Activated CD8-positive, alpha-beta T cell treated with anti-CD3 and anti-CD28 coated beads for 36 hours (primary cell): ENCODE results near the gene THRAP3. TPM values are rescaled to one million over a fixed set of nuclear protein-coding genes. Genes with fewer than 3 reads are reported as not detected.

Experiments
- ATAC-seq: fragments of 200-7000 bp; cut with Tn5 transposase; one replicate; pipeline ENCODE4 v1.10.0; 2021; ENCODE audit warnings: mild to moderate bottlenecking, moderate library complexity
- CTCF ChIA-PET: fragments of 350-600 bp; sonication (Branson Sonifier 250); formaldehyde crosslinking; loops from one replicate; lab custom pipeline; 2021; ENCODE audit warnings: antibody characterized with exemption; lab: Charles Lee
- POLR2A ChIA-PET: fragments of 350-600 bp; sonication (Branson Sonifier 250); formaldehyde crosslinking; loops from one replicate; lab custom pipeline; 2021; ENCODE audit warnings: antibody characterized with exemption; lab: Charles Lee
- DNase-seq: peaks from one replicate; pipeline ENCODE4 v3.0.0-alpha.2; 2020
- H3K27ac Mint-ChIP-seq: one replicate; pipeline ENCODE4 v1.8.0; 2021; ENCODE audit warnings: mild to moderate bottlenecking, mixed read lengths
- H3K27me3 Mint-ChIP-seq: one replicate; pipeline ENCODE4 v1.8.0; 2021; ENCODE audit warnings: mixed read lengths
- H3K36me3 Mint-ChIP-seq: one replicate; pipeline ENCODE4 v1.8.0; 2021; ENCODE audit warnings: low read depth, mixed read lengths
- H3K4me1 Mint-ChIP-seq: one replicate; pipeline ENCODE4 v1.8.0; 2021; ENCODE audit warnings: low read depth, mixed read lengths
- H3K4me3 Mint-ChIP-seq: one replicate; pipeline ENCODE4 v1.8.0; 2021; ENCODE audit warnings: mild to moderate bottlenecking, moderate library complexity, mixed read lengths
- H3K9me3 Mint-ChIP-seq: one replicate; pipeline ENCODE4 v1.8.0; 2021; ENCODE audit warnings: mixed read lengths
- CTCF ChIP-seq: fragments of 200-600 bp; IDR thresholded peaks from one replicate; pipeline ENCODE4 v1.8.0; 2022; ENCODE audit warnings: antibody characterized with exemption, mild to moderate bottlenecking
- intact Hi-C: fragments of 100-400 bp; cut with micrococcal nuclease; formaldehyde crosslinking; loops from one replicate; pipeline ENCODE4 v1.10.0; 2022
- total RNA-seq, 2 experiments: library from RNA; stranded (reverse); gene quantifications; one replicate each; pipeline ENCODE4 v1.2.3, GENCODE V29; 2021

The THRAP3 gene
- total RNA-seq, 2 experiments from 2014 or later = 119 to 121 TPM

DNA sequence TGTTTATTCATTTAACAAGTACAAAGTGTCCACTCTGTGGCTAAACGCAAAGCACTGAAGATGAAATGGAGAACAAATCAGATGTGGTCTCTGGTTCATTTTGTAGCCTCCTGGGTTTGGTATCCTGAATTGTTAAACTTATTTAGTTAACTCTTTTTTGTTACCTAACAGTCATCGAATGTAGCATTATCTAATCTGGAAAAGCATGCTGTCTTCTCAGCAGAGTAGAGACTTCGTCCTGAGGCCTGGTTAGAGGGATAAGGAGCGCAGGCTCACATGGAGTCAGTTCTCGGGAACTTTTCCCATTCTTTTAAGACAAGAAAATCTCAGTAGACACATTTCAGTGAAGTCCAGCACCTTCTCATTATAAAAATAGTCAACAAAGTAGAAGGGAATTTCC, 48.8 kb downstream of the THRAP3 start:
- ChIA-PET POLR2A (no interaction called here), CTCF (interaction anchor here (1.0 to 1.3 kb wide), 2 partner anchors 13 to 20 kb away, joined by 3 to 6 read pairs; no protein-coding TSS in a partner anchor)
- H3K27ac Mint-ChIP-seq = peak overlapping the region; percentile 12
- no peaks in the 10 kb centered on the region for H3K27me3 Mint-ChIP-seq
- intact Hi-C loops = no loop called here
- no peak overlapping the region for H3K4me3 Mint-ChIP-seq
- peaks cover 31% of the 10 kb centered on the region for H3K36me3 Mint-ChIP-seq
- no peak for ATAC-seq
- DNase-seq = no peak
- no peak for TF ChIP-seq CTCF
- H3K4me1 Mint-ChIP-seq = peaks cover 10% of the 10 kb centered on the region
- H3K9me3 Mint-ChIP-seq = no peaks in the 10 kb centered on the region

DNA sequence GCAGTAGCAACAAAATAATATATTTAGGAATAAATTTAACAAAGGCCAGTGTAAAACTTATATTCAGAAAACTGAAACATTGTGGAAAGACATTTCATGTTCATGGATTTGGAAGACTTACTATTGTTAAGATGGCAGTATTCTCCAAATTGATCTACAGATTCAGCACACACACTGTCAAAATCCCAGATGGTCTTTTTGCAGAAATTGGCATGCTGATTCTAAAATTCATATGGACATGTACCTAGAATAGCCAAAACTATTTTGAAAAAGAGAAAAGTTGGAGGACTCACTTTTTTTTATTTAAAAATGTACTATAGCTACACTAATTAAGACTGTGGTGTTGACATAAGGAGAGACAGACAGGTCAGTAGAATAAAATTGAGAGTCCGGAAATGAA, 50.0 kb downstream of the THRAP3 start:
- Mint-ChIP-seq H3K9me3 (no peaks in the 10 kb centered on the region), H3K27ac (no peak overlapping the region), H3K4me3 (no peak overlapping the region), H3K36me3 (peaks cover 25% of the 10 kb centered on the region), H3K27me3 (no peaks in the 10 kb centered on the region), H3K4me1 (peaks cover 12% of the 10 kb centered on the region)
- ChIA-PET POLR2A (no interaction called here), CTCF (interaction anchor here (1.0 to 1.3 kb wide), 2 partner anchors 12 to 21 kb away, joined by 3 to 6 read pairs; no protein-coding TSS in a partner anchor)
- no peak for TF ChIP-seq CTCF
- DNase-seq (no peak), ATAC-seq (no peak)
- intact Hi-C loops = no loop called here

- ChIA-PET POLR2A (no interaction called here), CTCF (interaction anchor here (1.1 kb wide), 1 partner anchor 127 kb away, joined by 4 read pairs; no protein-coding TSS in a partner anchor)
- Mint-ChIP-seq H3K4me3 (no peak overlapping the region), H3K27me3 (no peaks in the 10 kb centered on the region), H3K27ac (no peak overlapping the region), H3K36me3 (peaks cover 19% of the 10 kb centered on the region), H3K9me3 (no peaks in the 10 kb centered on the region), H3K4me1 (peaks cover 30% of the 10 kb centered on the region)
- no peak for DNase-seq
- intact Hi-C loops = no loop called here
- ATAC-seq = no peak
- no peak for TF ChIP-seq CTCF
Observed at GRCh38 chr1:36276688-36277087, 52.4 kb downstream of the THRAP3 start.

DNA sequence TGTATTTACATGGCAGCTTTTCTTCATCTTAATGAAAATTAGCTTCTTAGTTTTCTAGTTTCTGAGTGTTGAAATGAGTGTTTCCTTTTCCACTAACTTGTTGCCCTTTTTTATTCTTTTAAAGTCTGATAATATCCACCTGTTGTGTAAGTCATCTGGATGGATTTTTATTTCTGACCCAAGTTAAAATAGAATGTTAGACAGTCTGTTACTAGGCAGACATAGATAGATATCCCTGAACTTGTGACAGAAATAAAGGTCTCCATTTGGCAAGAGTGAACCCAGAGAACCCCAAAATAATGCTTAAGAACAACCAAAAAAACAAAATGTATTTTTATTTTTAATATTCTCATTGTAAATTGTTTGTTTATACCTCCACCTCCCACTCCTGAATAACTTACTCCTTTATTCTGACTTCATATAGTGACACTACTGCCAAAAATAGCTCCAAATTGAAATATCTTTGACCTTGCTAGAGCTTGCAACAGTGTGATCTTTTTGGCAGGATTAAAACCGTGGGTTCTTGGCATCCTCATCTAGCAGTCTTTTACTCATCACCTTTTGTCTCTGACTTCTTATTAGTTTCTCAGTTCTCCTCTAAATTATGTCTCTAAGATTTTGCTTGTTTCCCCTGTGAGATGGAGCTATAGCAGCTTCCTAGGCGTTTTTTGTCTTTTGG, 55.0 kb downstream of the THRAP3 start:
- intact Hi-C loops = no loop called here
- Mint-ChIP-seq H3K4me1 (peaks cover 37% of the 10 kb centered on the region), H3K4me3 (no peak overlapping the region), H3K27ac (peak overlapping the region; percentile 55), H3K27me3 (no peaks in the 10 kb centered on the region), H3K9me3 (no peaks in the 10 kb centered on the region), H3K36me3 (peaks cover 16% of the 10 kb centered on the region)
- DNase-seq (no peak), ATAC-seq (no peak)
- POLR2A ChIA-PET = no interaction called here
- CTCF ChIA-PET = interaction anchor here (1.0 to 2.6 kb wide), 3 partner anchors 12 to 130 kb away, joined by 3 to 10 read pairs (median 5); partner anchors contain the start of genes THRAP3 and TRAPPC3
- no peak for TF ChIP-seq CTCF

- intact Hi-C loops = loop anchor here (10.0 kb wide), 1 partner anchor 185 kb away; no protein-coding TSS in a partner anchor
- no peak for ATAC-seq
- no peak overlapping the region for H3K4me3 Mint-ChIP-seq
Observed at GRCh38 chr1:36279789-36280296, 55.6 kb downstream of the THRAP3 start.

More at GRCh38 chr1:36279789-36280296, 55.6 kb downstream of the THRAP3 start:
- no peak for TF ChIP-seq CTCF
- ChIA-PET CTCF (interaction anchor here (1.0 to 2.6 kb wide), 5 partner anchors 11 to 130 kb away, joined by 3 to 10 read pairs (median 4); partner anchors contain the start of genes THRAP3 and TRAPPC3), POLR2A (interaction anchor here (1.0 kb wide), 1 partner anchor 10 kb away, joined by 3 read pairs; no protein-coding TSS in a partner anchor)
- H3K4me1 Mint-ChIP-seq = peaks cover 37% of the 10 kb centered on the region
- H3K9me3 Mint-ChIP-seq = no peaks in the 10 kb centered on the region
- no peak for DNase-seq
- H3K36me3 Mint-ChIP-seq = peaks cover 16% of the 10 kb centered on the region
- H3K27ac Mint-ChIP-seq = peak overlapping the region; percentile 88
- H3K27me3 Mint-ChIP-seq = no peaks in the 10 kb centered on the region
